Measurements from ENCODE around the gene RGS10.

DNA sequence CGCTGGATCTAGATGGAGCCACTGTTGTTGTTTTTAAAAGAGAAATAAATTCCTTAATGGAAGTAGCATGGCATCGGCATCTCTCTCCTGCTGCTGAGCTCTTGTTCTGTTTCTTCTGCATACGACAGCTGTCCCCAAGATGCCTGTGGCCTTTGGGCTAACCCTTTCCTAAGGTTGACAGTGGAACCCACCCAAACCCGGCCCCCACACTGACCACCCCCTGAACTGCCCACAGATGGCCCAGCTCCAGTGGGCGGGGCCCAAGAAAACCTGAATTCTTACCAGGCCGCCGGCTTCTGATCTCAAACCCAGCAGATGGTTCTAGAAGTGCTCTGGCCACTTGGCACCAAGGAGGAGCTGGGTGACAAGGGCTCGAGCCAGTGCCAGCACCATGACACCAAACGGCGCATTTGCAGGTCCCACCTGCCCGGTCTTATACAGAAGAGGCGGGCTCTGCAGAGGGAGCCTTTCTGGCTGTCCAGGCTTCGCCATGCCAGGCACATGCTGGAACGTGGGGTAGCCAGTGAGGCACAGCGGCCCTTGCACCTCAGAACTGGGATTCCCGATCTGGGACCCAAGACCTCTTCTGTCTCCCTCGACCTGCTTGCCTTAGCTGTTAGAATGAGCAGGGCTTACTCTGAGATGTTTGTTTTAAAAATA lies 82.7 kb downstream of the RGS10 start:
- no peak for TF ChIP-seq CTCF (conservative IDR thresholded peaks at IDR 0.05; ENCODE audit: low read depth in 2 of 2)
- TF ChIP-seq, protein P1, sequence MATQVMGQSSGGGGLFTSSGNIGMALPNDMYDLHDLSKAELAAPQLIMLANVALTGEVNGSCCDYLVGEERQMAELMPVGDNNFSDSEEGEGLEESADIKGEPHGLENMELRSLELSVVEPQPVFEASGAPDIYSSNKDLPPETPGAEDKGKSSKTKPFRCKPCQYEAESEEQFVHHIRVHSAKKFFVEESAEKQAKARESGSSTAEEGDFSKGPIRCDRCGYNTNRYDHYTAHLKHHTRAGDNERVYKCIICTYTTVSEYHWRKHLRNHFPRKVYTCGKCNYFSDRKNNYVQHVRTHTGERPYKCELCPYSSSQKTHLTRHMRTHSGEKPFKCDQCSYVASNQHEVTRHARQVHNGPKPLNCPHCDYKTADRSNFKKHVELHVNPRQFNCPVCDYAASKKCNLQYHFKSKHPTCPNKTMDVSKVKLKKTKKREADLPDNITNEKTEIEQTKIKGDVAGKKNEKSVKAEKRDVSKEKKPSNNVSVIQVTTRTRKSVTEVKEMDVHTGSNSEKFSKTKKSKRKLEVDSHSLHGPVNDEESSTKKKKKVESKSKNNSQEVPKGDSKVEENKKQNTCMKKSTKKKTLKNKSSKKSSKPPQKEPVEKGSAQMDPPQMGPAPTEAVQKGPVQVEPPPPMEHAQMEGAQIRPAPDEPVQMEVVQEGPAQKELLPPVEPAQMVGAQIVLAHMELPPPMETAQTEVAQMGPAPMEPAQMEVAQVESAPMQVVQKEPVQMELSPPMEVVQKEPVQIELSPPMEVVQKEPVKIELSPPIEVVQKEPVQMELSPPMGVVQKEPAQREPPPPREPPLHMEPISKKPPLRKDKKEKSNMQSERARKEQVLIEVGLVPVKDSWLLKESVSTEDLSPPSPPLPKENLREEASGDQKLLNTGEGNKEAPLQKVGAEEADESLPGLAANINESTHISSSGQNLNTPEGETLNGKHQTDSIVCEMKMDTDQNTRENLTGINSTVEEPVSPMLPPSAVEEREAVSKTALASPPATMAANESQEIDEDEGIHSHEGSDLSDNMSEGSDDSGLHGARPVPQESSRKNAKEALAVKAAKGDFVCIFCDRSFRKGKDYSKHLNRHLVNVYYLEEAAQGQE (IDR thresholded peaks at IDR 0.05; ENCODE audit: unreplicated experiment), result no peak
- no peak for TF ChIP-seq CREB1 (CRISPR knock-in tag; IDR thresholded peaks at IDR 0.05; ENCODE audit: low read depth)
- no peak for TF ChIP-seq POLR2AphosphoS5 (IDR thresholded peaks at IDR 0.05; ENCODE audit: low read depth)
- no peak for TF ChIP-seq EZH2 (IDR thresholded peaks at IDR 0.05; ENCODE audit: low read depth, unreplicated experiment)
- TF ChIP-seq EZH2phosphoT487 (IDR thresholded peaks at IDR 0.05; ENCODE audit: unreplicated experiment), result no peak
- TF ChIP-seq, protein P2, sequence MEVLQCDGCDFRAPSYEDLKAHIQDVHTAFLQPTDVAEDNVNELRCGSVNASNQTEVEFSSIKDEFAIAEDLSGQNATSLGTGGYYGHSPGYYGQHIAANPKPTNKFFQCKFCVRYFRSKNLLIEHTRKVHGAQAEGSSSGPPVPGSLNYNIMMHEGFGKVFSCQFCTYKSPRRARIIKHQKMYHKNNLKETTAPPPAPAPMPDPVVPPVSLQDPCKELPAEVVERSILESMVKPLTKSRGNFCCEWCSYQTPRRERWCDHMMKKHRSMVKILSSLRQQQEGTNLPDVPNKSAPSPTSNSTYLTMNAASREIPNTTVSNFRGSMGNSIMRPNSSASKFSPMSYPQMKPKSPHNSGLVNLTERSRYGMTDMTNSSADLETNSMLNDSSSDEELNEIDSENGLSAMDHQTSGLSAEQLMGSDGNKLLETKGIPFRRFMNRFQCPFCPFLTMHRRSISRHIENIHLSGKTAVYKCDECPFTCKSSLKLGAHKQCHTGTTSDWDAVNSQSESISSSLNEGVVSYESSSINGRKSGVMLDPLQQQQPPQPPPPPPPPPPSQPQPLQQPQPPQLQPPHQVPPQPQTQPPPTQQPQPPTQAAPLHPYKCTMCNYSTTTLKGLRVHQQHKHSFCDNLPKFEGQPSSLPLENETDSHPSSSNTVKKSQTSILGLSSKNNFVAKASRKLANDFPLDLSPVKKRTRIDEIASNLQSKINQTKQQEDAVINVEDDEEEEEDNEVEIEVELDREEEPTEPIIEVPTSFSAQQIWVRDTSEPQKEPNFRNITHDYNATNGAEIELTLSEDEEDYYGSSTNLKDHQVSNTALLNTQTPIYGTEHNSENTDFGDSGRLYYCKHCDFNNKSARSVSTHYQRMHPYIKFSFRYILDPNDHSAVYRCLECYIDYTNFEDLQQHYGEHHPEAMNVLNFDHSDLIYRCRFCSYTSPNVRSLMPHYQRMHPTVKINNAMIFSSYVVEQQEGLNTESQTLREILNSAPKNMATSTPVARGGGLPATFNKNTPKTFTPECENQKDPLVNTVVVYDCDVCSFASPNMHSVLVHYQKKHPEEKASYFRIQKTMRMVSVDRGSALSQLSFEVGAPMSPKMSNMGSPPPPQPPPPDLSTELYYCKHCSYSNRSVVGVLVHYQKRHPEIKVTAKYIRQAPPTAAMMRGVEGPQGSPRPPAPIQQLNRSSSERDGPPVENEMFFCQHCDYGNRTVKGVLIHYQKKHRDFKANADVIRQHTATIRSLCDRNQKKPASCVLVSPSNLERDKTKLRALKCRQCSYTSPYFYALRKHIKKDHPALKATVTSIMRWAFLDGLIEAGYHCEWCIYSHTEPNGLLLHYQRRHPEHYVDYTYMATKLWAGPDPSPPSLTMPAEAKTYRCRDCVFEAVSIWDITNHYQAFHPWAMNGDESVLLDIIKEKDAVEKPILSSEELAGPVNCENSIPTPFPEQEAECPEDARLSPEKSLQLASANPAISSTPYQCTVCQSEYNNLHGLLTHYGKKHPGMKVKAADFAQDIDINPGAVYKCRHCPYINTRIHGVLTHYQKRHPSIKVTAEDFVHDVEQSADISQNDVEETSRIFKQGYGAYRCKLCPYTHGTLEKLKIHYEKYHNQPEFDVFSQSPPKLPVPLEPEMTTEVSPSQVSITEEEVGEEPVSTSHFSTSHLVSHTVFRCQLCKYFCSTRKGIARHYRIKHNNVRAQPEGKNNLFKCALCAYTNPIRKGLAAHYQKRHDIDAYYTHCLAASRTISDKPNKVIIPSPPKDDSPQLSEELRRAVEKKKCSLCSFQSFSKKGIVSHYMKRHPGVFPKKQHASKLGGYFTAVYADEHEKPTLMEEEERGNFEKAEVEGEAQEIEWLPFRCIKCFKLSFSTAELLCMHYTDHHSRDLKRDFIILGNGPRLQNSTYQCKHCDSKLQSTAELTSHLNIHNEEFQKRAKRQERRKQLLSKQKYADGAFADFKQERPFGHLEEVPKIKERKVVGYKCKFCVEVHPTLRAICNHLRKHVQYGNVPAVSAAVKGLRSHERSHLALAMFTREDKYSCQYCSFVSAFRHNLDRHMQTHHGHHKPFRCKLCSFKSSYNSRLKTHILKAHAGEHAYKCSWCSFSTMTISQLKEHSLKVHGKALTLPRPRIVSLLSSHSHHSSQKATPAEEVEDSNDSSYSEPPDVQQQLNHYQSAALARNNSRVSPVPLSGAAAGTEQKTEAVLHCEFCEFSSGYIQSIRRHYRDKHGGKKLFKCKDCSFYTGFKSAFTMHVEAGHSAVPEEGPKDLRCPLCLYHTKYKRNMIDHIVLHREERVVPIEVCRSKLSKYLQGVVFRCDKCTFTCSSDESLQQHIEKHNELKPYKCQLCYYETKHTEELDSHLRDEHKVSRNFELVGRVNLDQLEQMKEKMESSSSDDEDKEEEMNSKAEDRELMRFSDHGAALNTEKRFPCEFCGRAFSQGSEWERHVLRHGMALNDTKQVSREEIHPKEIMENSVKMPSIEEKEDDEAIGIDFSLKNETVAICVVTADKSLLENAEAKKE (CRISPR knock-in tag; IDR thresholded peaks at IDR 0.05), result no peak
- TF ChIP-seq NANOG (IDR thresholded peaks at IDR 0.05; ENCODE audit: borderline replicate concordance), result no peak
- no peak for TF ChIP-seq ETS1 (IDR thresholded peaks at IDR 0.05)
- no peak for TF ChIP-seq STAT1 (IDR thresholded peaks at IDR 0.05; ENCODE audit: unreplicated experiment)
- TF ChIP-seq ZNF331 (CRISPR knock-in tag; IDR thresholded peaks at IDR 0.05; ENCODE audit: low read depth), result no peak
- TF ChIP-seq JUNB (IDR thresholded peaks at IDR 0.05; ENCODE audit: unreplicated experiment), result no peak
- no peak for TF ChIP-seq ZNF114 (CRISPR knock-in tag; IDR thresholded peaks at IDR 0.05)
